Upper lobe of left lung (tissue), 6 donors: ENCODE data around the gene YIPF3. TPM values are rescaled to one million over a fixed set of nuclear protein-coding genes. Genes with fewer than 3 reads are reported as not detected.
A peak's percentile ranks its signal among the peaks of the same experiment; 100 is the strongest.

Experiments used
- ATAC-seq, 2 donors: fragments of 200-7000 bp; cut with Tn5 transposase; one replicate each; pipeline ENCODE4 v1.9.1; 2022; ENCODE audit warnings: mild to moderate bottlenecking in 2 of 2, moderate library complexity in 2 of 2; ENCODE audit not compliant: low FRiP score in 2 of 2
- DNase-seq, 2 donors: peaks; one replicate each; pipeline ENCODE4 v3.0.0-alpha.2; 2019 to 2020
- H3K27ac ChIP-seq, 4 donors: fragments of 200-600 bp; sonication (generic); one replicate each; pipeline ENCODE4 v1.5.1; 2016 to 2019
- H3K27me3 ChIP-seq, 4 donors: fragments of 200-600 bp; sonication (generic); one replicate each; pipeline ENCODE4 v1.5.1; 2017 to 2019
- H3K36me3 ChIP-seq, 4 donors: fragments of 200-600 bp; sonication (generic); one replicate each; pipeline ENCODE4 v1.5.1; 2016 to 2019
- H3K4me1 ChIP-seq, 4 donors: fragments of 200-600 bp; sonication (generic); one replicate each; pipeline ENCODE4 v1.5.1; 2018 to 2019
- H3K4me3 ChIP-seq, 4 donors: fragments of 200-600 bp; sonication (generic); one replicate each; pipeline ENCODE4 v1.5.1; 2017 to 2019; ENCODE audit warnings: mild to moderate bottlenecking in 2 of 4, moderate library complexity in 1 of 4
- H3K9me3 ChIP-seq, 4 donors: fragments of 200-600 bp; sonication (generic); one replicate each; pipeline ENCODE4 v1.5.1; 2018 to 2019
- EP300 ChIP-seq, 4 donors: sonication (generic); formaldehyde crosslinking; IDR thresholded peaks; one replicate each; pipeline ENCODE4 v1.5.1; 2017; ENCODE audit warnings: antibody characterized with exemption in 4 of 4, control low read depth in 2 of 4
- POLR2A ChIP-seq, 4 donors: fragments of 450-650 bp; IDR thresholded peaks; one replicate each; pipeline ENCODE4 v1.5.1; 2016 to 2017; ENCODE audit warnings: antibody characterized with exemption in 4 of 4, mild to moderate bottlenecking in 2 of 4
- POLR2AphosphoS5 ChIP-seq, 2 donors: sonication (generic); formaldehyde crosslinking; IDR thresholded peaks; one replicate each; pipeline ENCODE4 v1.5.1; 2017; ENCODE audit warnings: antibody characterized with exemption in 2 of 2
- WGBS, 2 donors: methylation state at CpG; one replicate each; pipeline ENCODE4 v1.1.5; 2017 to 2018; 5-methylcytosine and 5-hydroxymethylcytosine counted together
- total RNA-seq, 6 donors: library from RNA; depleted of rRNA in 4 of 6; stranded (reverse); fragments of >200 nt in 4 of 6; gene quantifications; one replicate each; pipeline versions ENCODE4 v1.1.0 to v1.2.1, GENCODE V29; 2016 to 2021
- TF ChIP-seq, protein P1 (sequence below), 6 experiments: fragments of 450-650 bp in 4 of 6; fragments of 200-600 bp in 2 of 6; sonication (generic) in 2 of 6; IDR thresholded peaks; one replicate each; pipeline ENCODE4 v1.5.1; 2016 to 2019; ENCODE audit warnings: antibody characterized with exemption in 6 of 6
- donor health status: DM: no; HTN: no; CAD: no; lungs with moderate emphysema.
- donor health status: DM: no; HTN: yes; CAD: no; lungs with severe emphysema.

The YIPF3 gene
- total RNA-seq, 6 donors from 2014 or later, result 103 to 170 (median 125) TPM

DNA sequence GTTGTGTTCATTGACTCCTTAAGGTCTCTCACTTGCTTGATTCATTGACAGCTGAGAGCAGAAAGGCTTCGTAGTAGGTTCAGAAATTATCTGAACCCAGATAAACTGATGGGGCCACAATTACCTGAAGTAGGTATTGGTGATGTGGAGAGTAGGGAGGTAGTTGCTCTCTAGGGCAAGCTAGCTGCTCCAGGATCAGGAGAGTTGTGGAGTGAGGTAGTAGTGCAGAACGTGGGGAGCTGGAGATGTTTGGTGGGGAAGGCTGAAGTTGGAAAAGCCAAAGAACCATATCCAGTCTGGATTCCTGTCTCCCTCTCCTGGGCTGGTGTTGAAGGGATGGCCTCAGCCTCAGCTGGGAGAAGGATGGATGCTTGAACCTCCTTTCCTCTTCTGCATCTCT is 23.5 kb downstream of the YIPF3 start:
- TF ChIP-seq, protein P1, sequence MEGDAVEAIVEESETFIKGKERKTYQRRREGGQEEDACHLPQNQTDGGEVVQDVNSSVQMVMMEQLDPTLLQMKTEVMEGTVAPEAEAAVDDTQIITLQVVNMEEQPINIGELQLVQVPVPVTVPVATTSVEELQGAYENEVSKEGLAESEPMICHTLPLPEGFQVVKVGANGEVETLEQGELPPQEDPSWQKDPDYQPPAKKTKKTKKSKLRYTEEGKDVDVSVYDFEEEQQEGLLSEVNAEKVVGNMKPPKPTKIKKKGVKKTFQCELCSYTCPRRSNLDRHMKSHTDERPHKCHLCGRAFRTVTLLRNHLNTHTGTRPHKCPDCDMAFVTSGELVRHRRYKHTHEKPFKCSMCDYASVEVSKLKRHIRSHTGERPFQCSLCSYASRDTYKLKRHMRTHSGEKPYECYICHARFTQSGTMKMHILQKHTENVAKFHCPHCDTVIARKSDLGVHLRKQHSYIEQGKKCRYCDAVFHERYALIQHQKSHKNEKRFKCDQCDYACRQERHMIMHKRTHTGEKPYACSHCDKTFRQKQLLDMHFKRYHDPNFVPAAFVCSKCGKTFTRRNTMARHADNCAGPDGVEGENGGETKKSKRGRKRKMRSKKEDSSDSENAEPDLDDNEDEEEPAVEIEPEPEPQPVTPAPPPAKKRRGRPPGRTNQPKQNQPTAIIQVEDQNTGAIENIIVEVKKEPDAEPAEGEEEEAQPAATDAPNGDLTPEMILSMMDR (IDR thresholded peaks at IDR 0.05), result no peak
- TF ChIP-seq POLR2A (IDR thresholded peaks at IDR 0.05), result no peak
- TF ChIP-seq POLR2AphosphoS5 (IDR thresholded peaks at IDR 0.05), result no peak
- TF ChIP-seq EP300 (IDR thresholded peaks at IDR 0.05), result no peak

GRCh38 chr6:43492673-43493072 is 24.1 kb downstream of the YIPF3 start:
- peak overlapping the region in 3 of 4 donors; percentile 15 to 45 (median 32) for H3K27ac ChIP-seq
- peak; percentile 3 to 24 for ATAC-seq
- TF ChIP-seq, protein P1 (IDR thresholded peaks at IDR 0.05), result no peak
- TF ChIP-seq POLR2AphosphoS5 (IDR thresholded peaks at IDR 0.05), result no peak
- no peak for TF ChIP-seq POLR2A (IDR thresholded peaks at IDR 0.05)
- no peak for TF ChIP-seq EP300 (IDR thresholded peaks at IDR 0.05)
- DNase-seq, result no peak
- H3K36me3 ChIP-seq, result peaks cover 0 to 6% (median 3%) of the 10 kb centered on the region in 4 donors
- H3K4me3 ChIP-seq, result no peak overlapping the region
- no peaks in the 10 kb centered on the region for H3K9me3 ChIP-seq
- H3K4me1 ChIP-seq, result peaks cover 38 to 42% (median 40%) of the 10 kb centered on the region in 4 donors
- no peaks in the 10 kb centered on the region for H3K27me3 ChIP-seq
- 63% methylated on average over 3 of the region's 3 CpGs; no CpG with 5 or more reads in 1 of the 2 donors for WGBS, 2 donors

More for the DNA sequence above, 23.5 kb downstream of the YIPF3 start:
- ATAC-seq (no peak), DNase-seq (no peak)
- WGBS, 2 donors, result 92 to 96% methylated on average over 2 of the region's 2 CpGs
- H3K36me3 ChIP-seq, result peaks cover 0 to 12% (median 7%) of the 10 kb centered on the region in 4 donors
- no peaks in the 10 kb centered on the region for H3K27me3 ChIP-seq
- no peaks in the 10 kb centered on the region for H3K9me3 ChIP-seq
- no peak overlapping the region for H3K4me3 ChIP-seq
- peaks cover 38 to 42% (median 40%) of the 10 kb centered on the region in 4 donors for H3K4me1 ChIP-seq
- H3K27ac ChIP-seq, result peak overlapping the region in 1 of 4 donors; percentile 15

- TF ChIP-seq, protein P1 (IDR thresholded peaks at IDR 0.05), result no peak
- no peak for TF ChIP-seq EP300 (IDR thresholded peaks at IDR 0.05)
- no peak for TF ChIP-seq POLR2A (IDR thresholded peaks at IDR 0.05)
- TF ChIP-seq POLR2AphosphoS5 (IDR thresholded peaks at IDR 0.05), result no peak
- ATAC-seq, result peak; percentile 63 to 67
- Histone ChIP-seq H3K4me1 (peaks cover 38 to 42% (median 40%) of the 10 kb centered on the region in 4 donors), H3K36me3 (no peaks in the 10 kb centered on the region), H3K4me3 (no peak overlapping the region), H3K27me3 (no peaks in the 10 kb centered on the region), H3K27ac (peak overlapping the region in 3 of 4 donors; percentile 15 to 45 (median 32)), H3K9me3 (no peaks in the 10 kb centered on the region)
- peak; percentile 72 to 90 for DNase-seq
- 31 to 50% methylated on average over 1 to 10 of the region's 10 CpGs for WGBS, 2 donors
These were observed 24.7 kb downstream of the YIPF3 start for GRCh38 chr6:43491750-43492661.

- no peak for DNase-seq
- Histone ChIP-seq H3K27ac (no peak overlapping the region), H3K9me3 (no peaks in the 10 kb centered on the region), H3K36me3 (peaks cover 0 to 9% (median 0%) of the 10 kb centered on the region in 4 donors), H3K27me3 (no peaks in the 10 kb centered on the region), H3K4me3 (no peak overlapping the region), H3K4me1 (peaks cover 25 to 31% (median 26%) of the 10 kb centered on the region in 4 donors)
- 81 to 98% methylated on average over 6 of the region's 6 CpGs for WGBS, 2 donors
- ATAC-seq, result no peak
- no peak for TF ChIP-seq EP300 (IDR thresholded peaks at IDR 0.05)
- TF ChIP-seq POLR2AphosphoS5 (IDR thresholded peaks at IDR 0.05), result no peak
- no peak for TF ChIP-seq POLR2A (IDR thresholded peaks at IDR 0.05)
- TF ChIP-seq, protein P1 (IDR thresholded peaks at IDR 0.05), result no peak
These were observed 26.2 kb downstream of the YIPF3 start for GRCh38 chr6:43490523-43490939.
